T-helper 1 cell treated with Interleukin-12 subunit alpha and Interleukin-12 subunit beta and Interleukin-4 antibody, amounts not matched to agents 30 ng/mL and 1 ng/mL, for 36 hours (primary cell): Measurements from ENCODE around the gene PRKRIP1. TPM values are rescaled to one million over a fixed set of nuclear protein-coding genes. Genes with fewer than 3 reads are reported as not detected.
"Not testable (repeated sequence)": the region's sequence is repeated elsewhere in the genome, so short reads cannot be mapped to it uniquely, and the experiment has no call there.

ENCODE experiments used
- intact Hi-C: fragments of 100-400 bp; cut with micrococcal nuclease; formaldehyde crosslinking; loops from one replicate; pipeline ENCODE4 v1.15.1; 2024
- total RNA-seq: library from RNA; stranded (reverse); gene quantifications from 2 replicates; pipeline ENCODE4 v1.2.3, GENCODE V29; 2022

PRKRIP1 gene, protein sequence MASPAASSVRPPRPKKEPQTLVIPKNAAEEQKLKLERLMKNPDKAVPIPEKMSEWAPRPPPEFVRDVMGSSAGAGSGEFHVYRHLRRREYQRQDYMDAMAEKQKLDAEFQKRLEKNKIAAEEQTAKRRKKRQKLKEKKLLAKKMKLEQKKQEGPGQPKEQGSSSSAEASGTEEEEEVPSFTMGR
- 27.1 and 27.4 TPM in 2 replicates for total RNA-seq

DNA sequence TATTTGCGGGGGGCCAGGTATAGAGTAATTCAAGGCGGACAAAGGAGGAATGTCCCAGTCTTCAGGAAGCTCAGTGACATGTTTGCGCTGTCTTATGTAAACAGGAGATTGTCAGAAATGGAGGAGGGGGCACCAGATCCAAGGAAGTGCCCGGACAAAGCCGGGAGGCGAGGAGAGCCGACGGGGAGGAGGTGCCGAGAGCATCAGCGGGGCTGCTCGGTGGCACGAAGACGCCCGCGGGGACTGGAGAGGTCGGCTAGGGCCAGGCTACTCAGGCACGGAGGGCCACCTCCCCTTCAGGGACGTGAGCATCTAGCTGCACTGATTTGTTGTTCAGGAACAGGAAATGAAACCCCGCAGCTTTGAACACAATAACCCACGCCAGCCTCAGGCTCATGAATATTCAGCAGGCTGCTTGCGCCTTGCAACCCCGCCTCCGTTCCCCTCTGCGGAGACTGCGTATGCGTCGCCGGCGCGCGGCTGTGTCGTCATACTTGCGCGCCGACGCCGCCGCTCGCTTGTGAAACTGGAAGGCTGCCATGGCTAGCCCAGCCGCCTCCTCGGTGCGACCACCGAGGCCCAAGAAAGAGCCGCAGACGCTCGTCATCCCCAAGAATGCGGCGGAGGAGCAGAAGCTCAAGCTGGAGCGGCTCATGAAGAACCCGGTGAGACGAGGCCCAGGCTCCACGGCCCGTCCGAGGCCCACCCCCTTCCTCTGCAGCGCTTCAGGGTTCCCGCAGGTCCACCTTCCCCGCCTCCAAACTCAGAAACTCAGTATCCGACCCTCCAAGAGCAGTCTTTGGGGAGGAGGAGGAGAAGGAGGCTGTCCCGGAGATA, at the start of gene PRKRIP1:
TSS of gene PRKRIP1 (plus strand) at position 491 of the 837 bp plus-strand sequence. CDS start at position 540, 49 bp downstream.
- intact Hi-C loops: loop anchor here (1.0 to 2.0 kb wide), 5 partner anchors 21 to 110 kb away; partner anchors contain the start of genes ALKBH4, LRWD1 and SH2B2

DNA sequence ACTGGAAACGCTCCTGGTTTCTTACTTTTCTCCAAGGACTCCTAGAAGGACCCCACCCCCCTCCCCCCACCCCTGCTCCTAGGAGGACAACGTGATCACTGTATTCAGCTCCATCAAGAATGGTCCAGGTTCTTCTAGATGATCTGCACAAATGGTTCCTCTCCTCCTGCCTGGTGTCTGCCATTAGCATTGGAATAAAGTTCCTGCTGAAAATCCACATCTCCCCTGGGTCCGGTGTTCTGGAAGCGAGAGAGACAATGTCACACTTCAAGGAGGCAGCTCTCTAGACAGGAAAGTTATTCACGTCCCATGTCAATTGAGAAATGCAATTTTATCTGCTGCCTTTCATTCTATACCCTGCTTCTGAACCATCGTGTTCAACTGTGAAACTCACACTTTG, 49.2 kb upstream of the PRKRIP1 start:
- intact Hi-C loops: not testable (repeated sequence)

DNA sequence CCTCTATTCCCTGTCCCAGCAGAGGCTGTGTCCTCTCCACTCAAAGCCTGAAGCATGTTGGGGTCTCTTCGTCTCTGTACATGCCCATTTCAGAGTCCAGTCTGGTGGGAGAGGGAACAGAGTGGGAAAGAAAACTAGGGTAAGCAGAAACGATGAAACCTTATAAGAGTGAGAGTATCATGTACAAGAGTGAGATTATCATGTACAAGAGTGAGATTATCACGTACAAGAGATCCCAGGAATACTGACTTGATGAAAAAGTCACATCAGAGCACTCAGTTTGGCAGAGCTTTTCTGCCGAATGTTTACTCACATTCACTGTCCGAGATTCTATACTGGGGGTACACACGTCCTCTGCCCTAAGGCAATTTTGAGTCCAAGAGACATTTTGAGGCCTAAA, 39.8 kb upstream of the PRKRIP1 start, which contains the start of gene SPDYE6:
TSS of gene SPDYE6 (minus strand) at position 101 of the 400 bp plus-strand sequence. CDS start 421 bp downstream, outside the sequence.
- intact Hi-C loops: not testable (repeated sequence)

DNA sequence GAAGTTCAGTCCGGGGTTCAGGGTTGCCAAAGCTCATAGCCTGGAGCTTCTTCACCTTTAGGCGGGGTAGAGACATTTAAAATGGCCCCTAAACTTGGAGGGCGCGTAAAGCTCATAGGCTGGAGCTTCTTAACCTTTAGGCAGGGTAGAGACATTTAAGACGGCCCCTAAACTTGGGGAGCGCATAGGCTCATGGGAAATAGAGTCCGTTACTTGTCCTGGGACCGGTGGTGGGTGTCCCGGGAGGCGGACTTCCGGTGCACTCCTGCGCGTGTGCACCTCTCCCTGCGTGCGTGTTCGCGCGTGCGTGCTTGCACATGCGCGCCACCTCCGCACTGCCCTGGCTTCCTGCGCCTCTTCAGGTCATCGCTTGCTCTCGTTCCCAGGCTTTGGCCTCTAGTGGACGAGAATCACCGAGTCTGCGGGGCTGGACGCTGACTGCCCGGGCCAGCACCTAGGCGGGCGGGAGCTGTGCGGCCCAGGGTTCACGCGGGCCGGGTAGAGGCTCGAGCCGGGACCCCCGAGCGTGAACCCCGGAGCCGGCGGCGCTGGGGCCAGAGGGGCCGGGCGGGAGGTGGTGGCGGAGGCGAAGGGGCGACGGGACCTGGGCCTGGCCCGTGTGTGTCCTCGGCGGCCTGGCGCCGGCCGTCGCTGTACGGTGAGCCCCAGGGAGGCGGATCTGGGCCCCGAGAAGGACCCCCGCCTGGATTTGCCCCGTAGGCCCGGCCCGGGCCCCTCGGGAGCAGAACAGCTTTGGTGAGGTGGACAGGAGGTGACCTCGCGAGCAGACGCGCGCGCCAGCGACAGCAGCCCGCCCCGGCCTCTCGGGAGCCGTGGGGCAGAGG, 32.4 kb upstream of the PRKRIP1 start:
- intact Hi-C loops: loop anchor here (1.0 to 10.0 kb wide), 8 partner anchors 33 to 1279 kb away; partner anchors contain the start of genes CUX1, FAM185A, ORAI2 and PRKRIP1

DNA sequence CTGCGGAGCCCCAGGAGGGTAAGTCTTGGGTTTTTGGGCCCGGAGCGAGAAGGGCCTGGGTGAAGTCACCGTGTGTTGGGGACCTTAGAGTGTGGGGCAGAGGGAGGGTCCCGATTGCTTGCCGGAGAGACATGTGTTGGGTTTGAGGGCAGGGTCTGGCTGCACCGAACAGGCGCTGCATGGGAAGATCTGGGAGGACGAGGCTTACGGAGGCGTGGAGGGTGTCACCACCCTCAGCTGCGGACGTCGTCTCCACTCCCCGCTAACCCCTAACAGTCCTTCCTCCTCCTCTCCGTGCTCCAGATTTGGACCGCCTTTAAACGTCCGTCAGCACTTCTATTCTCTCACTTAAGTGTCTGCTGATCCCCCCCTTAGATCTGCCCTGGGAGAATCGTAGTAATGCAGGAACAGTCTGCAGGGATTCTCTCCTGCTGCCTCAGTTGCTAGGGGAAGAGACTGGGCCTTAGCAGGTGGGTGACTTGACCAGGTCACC, 31.7 kb upstream of the PRKRIP1 start:
- intact Hi-C loops: loop anchor here (5.0 to 10.0 kb wide), 6 partner anchors 68 to 1280 kb away; partner anchors contain the start of genes CUX1, FAM185A, ORAI2 and TRIM56

DNA sequence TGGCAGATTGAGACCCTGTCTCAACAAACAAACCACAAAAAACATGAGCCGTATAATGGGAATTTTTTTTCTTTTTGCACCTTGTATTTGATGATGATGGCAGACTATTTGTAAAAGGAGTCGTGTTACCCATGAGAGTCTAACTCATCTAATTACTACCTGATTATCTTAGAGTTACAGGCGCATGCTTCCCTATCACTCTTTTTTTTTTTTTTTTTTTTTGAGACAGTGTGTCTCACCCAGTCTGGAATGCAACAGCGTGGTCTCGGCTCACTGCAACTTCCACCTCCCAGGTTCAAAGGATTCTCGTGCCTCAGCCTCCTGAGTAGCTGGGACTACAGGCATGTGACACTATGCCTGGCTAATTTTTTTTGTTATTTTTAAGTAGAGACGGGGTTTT, 30.8 kb upstream of the PRKRIP1 start:
- intact Hi-C loops: loop anchor here (10.0 kb wide), 3 partner anchors 551 to 1281 kb away; partner anchors contain the start of genes CUX1 and TRIM56

DNA sequence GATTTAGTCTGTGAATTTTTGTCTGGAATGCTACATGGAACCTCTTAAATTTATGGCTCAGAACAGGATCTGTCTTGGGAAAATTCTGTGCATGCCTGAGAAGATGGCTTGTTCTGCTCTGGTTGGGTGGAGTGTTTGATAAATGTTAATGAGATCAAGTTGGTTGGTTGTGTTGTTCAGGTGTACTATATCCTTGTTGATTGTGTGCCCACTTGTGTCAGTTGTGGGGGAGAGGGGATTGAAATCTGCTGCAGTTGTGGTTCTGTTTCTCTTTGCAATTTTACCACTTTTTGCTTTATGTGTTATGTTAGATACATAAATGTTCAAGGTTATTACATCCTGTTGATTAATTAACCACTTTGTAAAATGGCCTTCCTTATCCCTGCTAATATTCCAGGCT, 26.1 kb upstream of the PRKRIP1 start:
- intact Hi-C loops: not testable (repeated sequence)

DNA sequence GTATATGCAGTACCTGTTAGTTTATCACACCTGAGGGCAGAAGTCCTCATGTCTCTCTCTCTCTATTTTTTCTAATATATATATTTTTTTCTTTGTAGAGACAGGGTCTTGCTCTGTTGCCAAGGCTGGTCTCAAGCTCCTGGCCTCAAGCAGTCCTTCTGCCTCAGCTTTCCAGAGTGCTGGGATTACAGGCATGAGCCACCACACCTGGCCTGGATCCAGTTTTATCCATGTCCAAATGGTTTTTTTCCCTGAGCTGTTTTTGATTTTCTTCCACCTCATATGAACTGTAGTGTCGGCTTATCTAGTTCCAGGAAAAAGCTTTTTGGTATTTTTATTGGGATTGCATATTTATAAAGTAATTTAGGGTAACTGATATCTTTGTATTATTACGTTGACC, 23.4 kb upstream of the PRKRIP1 start:
- intact Hi-C loops: not testable (repeated sequence)

DNA sequence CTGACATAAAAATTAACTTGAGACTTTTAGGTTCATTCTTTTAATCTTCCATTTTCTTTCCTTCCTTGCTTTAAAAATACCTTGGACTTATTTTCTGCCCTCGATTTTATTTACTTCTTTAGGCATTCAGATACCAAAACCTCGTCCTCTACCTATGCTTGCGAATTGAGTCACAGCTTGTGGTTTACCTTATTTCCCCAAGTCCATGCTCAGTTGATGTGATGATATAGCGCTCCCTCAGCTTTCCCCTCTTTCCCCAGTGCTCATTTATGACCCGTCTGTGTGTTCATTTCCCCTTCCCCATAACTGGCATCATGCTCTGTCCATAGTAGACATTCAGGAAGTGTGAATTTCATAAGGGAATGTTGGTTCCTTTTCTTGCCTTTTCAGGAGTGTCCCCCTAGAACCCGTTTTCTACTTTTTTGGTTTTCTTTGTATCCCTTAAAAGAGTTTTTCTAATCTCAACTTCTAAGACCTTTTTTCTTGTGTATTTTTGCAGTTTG, 19.1 kb upstream of the PRKRIP1 start:
- intact Hi-C loops: no loop called here

DNA sequence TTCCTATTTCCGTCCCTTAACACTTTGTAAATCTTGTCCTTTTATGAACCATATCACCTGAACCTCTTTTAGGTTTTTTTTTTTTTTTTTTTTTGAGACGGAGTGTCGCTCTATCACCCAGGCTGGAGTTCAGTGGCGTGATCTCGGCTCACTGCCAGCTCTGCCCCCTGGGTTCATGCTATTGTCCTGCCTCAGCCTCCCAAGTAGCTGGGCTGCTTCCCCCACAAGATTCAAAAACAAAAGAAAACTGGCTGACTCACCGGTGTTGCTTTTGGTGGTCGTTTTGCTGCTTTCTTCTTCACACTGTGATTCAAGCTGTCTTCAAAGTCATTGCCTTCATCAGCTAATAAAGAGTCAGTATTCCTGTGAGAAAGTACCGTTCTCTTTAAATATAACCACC, 15.3 kb upstream of the PRKRIP1 start:
- intact Hi-C loops: not testable (repeated sequence)

DNA sequence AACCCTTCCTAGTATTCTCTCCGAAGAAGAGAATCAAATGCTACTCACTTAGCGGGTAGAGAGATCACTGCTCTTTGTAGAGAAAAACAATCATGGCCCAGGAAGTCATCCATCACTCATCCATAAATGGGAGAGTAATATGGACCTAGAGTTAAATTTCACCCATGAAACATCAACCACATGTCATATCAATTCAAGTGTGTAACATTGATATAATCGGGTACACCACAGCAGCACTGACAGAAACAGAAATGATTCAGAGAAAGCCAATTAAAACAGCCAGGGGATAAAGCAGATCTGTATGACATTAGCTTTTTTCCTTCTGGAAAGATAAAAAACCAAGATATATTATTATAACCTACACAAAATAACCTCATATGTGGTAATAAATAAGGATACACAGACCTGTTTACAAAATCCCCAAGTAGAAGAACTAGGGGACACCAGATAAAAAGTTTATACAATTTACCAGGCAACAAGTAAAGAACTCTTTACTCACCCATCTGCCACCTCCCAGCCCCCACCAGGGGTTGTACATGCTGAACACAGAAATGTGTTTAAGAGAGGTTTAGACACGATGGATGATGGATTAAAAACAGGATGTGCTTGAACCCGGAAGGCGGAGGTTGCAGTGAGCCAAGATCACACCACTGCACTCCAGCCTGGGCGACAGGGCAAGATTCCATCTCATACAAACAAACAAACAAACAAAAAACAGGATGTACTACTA, 14.3 kb upstream of the PRKRIP1 start:
- intact Hi-C loops: not testable (repeated sequence)

DNA sequence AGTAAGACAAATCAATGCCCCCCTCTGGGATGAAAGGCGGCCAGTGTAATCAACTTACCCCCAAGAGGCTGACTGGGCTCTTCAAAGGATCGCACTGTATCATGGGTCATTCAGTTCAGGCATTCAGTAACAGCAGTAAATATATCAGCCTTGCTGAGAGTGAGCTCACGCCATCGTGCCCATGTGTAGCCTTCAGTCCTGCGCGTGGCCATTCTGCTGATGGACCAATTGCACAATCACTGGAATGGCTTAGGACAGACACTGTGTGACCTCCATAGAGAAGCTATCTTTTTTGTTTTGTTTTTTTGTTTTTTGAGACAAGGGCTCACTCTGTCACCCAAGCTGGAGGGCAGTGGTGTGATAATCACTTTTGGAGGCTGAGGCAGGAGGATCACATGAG, 9.1 kb upstream of the PRKRIP1 start:
- intact Hi-C loops: no loop called here

DNA sequence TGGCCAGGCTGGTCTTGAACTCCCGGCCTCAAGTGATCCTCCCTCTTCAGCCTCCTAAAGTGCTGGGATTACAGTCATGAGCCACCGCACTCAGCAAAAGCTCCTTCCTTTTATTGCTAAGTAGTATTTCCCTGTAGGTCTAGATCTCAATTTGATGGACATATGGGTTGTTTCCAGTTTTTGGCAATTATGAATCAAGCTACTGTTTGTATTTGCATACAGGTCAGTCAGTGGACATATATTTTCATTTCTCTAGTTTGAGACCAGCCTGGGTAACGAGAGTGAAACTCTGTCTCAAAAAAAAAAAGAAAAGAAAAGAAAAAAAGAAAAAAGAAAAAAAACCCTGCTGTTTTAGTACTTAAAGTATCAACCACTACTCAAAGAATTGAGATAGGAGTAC, 6.4 kb upstream of the PRKRIP1 start:
- intact Hi-C loops: loop anchor here (1.0 to 5.0 kb wide), 3 partner anchors 63 to 701 kb away; no protein-coding TSS in a partner anchor

DNA sequence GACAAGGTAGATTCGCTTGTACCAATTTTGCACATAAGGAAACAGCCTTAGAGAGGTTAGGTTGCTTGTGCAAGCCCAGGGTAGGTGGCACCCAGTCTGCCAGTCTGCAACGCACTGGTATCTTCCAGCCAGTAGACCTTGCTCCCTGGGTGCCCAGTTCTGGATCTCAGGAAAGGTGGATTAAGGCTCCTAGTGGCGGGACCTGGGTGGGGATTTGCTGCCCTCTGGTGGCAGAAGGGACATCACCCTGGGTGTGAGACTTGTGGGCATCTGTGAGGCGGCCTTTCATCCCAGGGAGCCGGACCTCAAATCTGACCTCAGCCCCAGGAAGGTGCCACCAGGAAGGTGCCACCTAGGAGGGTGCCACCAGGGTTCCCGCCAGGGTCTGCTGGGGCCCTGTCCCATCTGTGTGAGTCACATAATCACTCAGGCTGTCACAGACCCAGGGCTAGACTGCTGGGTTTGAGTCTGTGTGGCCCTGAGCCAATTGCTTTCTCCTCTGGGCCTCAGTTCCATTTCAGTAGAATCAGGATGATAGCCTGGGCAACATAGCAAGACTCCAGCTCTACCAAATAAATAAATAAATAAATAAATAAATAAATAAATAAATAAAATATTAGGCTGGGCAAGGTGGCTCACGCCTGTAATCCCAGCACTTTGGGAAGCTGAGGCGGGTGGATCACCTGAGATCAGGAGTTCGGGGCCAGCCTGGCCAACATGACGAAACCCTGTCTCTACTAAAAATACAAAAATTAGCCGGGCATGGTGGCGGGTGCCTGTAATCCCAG, 5.3 kb upstream of the PRKRIP1 start:
- intact Hi-C loops: loop anchor here (1.0 to 5.0 kb wide), 3 partner anchors 64 to 702 kb away; no protein-coding TSS in a partner anchor

DNA sequence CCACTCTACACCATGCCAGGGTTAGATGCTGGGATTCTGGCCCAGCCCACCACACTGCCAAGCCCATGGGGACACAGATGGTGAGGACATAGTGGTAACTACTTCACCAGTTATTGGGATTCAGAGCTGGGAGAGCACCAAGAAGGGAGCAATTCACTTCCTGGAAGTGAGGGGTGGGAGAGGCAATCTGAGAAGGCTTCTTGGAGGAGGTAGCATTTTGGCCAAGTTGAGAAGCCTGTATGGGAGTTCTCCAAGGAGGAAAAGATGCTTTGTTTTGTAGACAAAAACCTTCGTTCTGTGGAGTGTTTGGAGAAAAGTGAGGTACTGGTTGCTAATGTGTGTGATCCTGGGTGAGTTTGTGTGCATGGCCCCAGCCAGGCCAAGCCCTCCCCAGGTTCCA, 3.8 kb upstream of the PRKRIP1 start:
- intact Hi-C loops: loop anchor here (5.0 kb wide), 1 partner anchor 65 kb away; no protein-coding TSS in a partner anchor

DNA sequence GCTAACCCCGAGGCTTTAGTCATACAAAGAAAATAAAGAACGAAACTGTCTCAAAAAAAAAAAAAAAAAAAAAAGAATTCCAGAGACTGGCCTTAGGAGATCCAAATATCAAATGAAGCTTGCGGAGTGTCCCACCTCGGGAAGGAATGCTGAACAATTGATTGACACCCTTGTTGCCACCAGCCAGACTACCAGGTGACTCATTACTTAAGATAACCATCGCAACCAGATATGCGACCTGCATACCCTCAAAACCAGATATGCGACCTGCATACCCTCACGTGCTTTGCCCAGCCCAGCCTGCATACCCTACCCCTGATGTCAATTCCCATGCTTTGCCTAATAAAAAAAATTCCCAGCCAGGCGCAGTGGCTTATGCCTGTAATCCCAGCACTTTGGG, 2.7 kb upstream of the PRKRIP1 start:
- intact Hi-C loops: loop anchor here (5.0 kb wide), 1 partner anchor 66 kb away; no protein-coding TSS in a partner anchor

DNA sequence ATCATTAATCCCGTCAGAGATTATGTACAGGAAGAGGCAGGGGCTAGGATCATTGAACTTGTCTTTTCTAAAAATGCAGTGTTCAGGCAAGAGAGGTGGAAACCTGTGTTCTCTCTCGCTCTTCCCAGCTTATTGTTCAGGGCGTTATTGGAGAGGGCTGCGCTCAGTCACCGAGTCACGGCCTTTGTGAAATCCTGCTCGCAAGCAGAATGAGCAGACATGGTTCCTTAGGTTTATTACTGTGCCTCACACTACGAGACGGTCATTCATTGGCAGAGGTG, 631 bp upstream of the PRKRIP1 start:
- intact Hi-C loops: no loop called here

DNA sequence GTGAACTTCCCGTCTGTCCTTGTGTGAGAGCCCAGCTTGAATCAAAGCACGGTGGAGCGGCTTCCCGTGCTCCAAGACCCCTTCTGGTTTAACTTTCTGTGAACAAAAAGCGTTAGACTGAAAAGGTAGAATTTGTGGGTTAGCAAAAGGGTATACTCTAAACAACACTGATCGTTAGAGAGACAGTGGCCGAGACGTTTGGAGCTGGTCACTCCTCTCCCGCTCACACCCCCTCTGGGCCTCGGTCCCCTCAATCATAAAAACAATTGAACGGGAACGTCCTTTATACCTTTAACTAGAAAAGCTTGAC, 502 bp downstream of the PRKRIP1 start:
- intact Hi-C loops: loop anchor here (1.0 to 2.0 kb wide), 5 partner anchors 20 to 110 kb away; partner anchors contain the start of genes ALKBH4, LRWD1 and SH2B2

DNA sequence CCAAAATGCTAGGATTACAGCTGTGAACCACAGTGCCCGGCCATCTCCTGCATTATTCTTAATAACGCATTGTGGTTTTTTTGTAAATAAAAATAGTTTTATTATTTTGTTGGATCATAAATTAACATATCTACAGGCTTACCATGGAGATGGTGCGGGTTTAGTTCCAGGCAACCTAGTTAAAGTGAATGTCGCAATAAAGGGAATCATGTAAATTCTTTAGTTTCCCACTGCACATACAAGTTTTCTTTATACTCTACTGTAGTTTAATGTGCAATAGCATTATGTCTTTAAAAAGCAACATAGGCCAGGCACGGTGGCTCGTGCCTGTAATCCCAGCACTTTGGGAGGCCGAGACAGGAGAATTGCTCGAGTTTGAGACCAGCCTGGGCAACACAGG, 2.4 kb downstream of the PRKRIP1 start:
- intact Hi-C loops: no loop called here
